GM21447 (cell line): Measurements from ENCODE around the gene CAV1.
"Not testable (repeated sequence)": the region's sequence is repeated elsewhere in the genome, so short reads cannot be mapped to it uniquely, and the experiment has no call there.

Experiments
- ATAC-seq: cut with Tn5 transposase; IDR thresholded peaks from one replicate; pipeline ENCODE4 v1.9.1; 2021; ENCODE audit not compliant: unreplicated experiment

The CAV1 gene

DNA sequence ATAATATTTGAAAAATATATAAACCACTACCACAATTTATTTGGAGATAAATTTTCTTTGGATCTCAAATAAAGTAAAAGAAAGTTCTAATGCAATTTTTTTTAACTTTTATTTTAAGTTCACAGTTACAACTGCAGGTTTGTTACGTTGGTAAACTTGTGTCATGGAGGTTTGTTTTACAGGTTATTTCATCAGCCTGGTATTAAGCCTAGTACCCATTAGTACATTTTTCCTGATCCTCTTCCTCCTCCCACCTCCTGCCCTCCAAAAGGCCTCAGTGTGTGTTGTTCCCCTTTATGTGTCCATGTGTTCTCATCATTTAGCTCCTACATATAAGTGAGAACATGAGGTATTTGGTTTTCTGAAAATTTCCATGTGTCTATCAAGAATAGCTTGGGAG lies 54.5 kb downstream of the CAV1 start:
- no peak for ATAC-seq

DNA sequence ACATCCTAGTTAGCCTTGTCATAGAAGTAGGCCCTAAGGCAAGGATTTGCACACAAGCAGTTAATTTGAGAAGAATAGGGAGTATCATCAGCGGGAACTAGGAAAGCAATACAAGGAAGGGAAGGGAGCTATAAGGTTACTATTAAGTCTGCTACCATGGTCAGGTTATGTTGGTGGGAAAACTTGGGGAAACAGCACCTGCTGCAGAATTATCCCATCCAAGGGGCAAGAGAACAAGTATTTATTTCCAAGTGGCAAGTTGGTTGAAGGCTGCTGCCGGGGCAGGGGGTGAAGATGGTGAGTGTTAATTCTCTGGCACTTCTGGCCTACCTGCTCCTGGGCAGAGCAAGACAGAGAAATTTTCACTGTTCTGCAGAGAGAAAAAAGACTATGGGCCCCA lies 55.0 kb downstream of the CAV1 start:
- no peak for ATAC-seq

DNA sequence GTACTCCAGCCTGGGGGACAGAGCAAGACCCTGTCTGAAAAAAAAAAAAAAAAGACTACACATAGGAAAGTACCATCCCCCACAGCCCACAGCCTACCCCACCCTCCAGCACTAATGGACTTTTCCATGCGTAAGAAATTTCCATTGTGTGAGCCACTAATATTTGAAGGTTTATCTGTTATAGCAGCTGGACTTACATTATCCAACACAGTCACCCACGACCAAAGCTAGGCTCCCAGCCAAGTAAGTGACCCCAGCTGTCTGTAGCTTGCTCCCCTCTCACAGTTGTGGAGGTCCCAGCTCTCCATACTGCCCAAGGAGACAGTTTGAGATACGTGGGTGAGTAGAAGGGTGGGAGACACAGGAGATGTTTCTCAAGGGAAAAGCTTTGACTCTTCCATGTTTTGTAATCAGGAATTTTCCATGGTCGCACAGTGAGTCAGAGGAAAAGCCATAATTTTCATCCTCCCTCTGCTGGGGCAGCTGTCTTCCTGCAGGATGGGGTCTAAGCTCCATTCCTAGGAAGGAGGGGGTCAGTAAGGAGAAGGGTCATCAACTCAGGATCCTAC lies 57.4 kb downstream of the CAV1 start:
- ATAC-seq: no peak

DNA sequence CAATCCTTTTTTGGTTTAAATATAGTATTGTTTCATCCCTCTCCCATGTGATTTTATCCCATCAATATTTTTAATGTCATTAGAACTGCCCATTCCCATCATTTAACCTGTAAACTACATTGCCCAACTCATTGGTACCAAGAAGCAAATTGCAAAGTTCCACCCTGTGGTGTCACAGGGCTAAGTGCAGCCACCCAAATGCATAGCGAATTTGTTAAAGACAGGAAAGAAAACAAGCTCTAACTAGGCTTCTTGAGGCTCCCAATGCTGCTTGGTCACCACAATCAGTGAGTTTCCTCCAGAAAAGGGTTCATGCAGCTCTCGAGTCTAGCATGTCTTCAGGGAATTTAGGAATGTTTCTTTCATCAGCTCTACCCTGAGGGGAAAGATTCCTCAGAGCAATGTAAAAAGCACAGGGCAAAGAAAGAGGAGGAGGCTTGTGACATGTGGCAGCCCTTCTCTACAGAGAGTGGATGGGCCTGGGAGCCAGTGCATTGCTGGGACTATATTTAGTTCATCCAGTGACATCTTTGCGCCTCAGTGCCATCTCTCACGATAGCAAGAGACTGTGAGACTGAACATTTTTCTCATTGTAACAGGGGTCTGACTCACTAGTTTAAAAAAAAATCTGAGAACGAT lies 58.1 kb downstream of the CAV1 start:
- peak; percentile 37 for ATAC-seq

DNA sequence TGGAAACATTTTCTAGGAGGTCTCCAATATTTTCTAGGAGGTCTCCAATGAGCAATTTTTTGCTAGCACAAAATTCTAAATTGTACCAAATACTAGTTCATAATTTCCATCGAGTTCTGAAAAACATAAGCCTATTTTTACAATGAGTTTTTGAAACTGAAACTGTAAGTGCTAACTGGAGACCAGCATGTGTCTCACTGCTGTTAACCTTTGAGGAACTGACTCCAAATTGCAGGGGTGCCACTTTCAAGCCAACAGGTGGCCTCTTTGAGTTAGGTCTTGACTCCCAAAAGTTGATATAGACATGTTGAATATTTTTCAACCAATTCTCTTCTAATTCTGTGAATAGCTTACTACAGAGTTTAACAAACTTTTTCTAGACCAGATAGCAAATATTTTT lies 58.8 kb downstream of the CAV1 start:
- ATAC-seq: peak; percentile 88

DNA sequence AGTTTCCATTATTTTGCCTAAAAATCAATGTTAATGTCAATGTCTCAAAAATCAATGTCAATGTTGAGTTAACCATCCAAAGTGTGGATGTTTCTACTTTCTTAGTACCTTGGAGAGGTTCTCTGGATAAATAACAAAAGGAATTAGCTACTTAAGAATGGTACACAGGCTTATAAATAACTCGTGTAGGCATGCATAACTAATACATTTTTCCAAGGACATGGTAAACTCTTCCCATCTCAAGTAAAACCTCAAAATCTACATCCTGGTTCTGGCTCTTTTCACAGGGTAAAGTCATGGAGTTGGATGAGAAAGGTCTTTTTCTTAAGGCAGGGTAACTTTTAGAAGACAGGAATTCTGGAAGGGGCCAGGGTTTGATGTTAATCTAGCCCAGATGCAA lies 59.9 kb downstream of the CAV1 start:
- no peak for ATAC-seq

DNA sequence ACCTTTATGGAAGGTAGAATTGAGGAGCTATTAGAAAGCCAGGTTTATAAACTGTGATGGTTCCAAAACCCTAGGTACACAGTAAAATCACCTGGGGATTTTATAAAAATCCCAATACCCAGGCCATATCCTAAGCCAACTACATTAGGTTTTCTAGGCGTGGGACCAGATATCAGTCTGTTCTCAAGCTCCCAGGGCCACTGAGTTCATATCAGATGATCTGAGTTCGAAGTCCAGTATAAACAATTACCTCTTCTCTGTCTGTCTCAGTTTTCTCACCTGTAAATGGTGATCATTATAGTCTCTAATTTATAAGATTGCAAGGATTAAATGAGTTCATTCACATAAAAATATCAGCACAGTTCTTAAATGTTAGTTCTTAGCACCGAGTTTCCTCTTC lies 60.6 kb downstream of the CAV1 start:
- no peak for ATAC-seq

DNA sequence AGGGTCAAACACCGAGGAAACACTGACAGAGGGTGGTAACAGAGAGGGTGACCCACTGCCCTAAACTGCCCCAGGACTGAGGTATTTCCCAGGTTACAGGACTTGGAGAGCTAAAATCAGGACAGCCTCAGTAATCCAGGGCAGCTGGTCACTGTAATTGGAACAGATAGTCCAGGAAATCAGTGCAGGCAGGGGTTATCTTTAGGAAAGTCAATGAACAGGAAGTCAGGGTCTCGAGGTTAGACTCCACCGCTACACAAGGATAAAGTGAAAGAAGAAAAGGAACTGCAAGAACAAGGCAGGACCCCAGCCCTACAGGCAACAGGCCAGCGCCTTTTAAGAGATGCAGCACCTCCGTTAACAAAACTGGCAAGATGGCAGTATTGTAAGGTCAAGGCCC lies 61.1 kb downstream of the CAV1 start:
- ATAC-seq: no peak

DNA sequence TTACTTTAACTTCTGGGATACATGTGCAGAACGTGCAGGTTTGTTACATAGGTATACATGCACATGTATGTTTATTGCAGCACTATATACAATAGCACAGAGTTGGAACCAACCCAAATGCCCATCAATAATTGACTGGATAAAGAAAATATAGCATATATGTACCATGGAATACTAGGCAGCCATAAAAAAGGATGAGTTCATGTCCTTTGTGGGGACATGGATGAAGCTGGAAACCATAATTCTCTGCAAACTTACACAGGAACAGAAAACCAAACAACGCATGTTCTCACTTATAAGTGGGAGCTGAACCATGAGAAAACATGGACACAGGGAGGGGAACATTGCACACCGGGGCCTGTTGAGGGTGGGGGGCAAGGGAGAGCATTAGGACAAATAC lies 62.4 kb downstream of the CAV1 start:
- not testable (repeated sequence) for ATAC-seq

DNA sequence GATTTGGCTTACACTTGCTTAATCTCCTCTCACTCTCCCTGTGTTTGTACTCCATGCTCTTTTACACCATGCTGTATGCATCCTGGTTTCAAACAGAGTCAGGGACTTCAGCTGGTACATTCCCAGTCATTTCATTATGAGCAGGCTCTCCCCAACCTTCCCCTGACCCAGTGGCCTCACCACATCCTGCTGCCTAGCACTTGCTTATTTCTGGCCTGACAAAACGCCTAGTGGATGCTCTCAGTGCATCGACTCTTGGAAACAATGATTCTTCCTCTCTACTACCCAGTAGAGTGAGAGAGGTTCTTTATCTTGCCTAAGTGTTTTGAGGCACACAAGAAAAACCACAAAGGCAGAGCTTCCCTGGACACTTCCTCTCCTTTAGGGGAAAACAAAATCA lies 63.4 kb downstream of the CAV1 start:
- peak; percentile 69 for ATAC-seq

DNA sequence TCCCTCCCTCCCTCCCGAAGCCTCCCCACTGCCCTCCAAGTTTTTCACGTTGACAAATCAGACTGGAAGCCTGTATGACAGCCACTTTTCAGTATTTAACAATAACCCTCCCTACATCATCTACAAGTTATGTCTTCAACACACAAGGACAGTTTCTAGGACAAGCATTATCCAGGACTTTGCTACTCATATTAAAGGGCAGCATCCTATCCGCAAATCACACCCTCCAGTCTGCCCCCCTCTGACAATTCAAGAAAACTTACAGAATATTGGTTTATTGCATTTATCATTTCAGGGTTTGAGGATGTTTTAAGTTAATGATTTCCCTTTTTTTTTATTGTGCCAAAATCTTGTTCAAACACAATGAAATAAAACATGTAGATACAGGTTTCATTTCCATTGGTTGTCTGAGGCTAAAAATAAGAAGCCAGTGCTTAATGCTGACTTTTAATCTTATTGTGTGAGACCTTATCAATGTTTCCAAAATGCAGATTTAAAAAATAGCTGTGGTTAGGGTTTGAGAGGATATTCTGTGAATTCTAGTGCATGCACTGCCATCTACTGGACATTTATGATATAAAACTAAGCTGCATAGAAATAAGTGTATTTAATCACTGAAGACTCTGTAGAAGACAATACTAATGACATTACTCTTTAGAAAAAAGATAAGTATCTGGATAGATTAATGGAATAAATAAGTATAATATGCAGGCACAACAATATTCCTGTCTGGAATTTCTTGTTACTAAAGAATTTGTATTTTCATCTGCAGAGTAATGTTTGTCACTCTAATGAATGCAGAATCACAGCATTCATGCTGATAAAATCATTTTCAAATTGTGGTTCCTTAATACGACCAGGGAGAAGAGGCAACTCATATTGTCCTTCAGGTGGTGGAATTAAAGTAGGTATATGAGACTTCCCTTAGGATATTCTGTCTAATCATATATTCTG lies 64.1 kb downstream of the CAV1 start:
- peak; percentile 32 for ATAC-seq

DNA sequence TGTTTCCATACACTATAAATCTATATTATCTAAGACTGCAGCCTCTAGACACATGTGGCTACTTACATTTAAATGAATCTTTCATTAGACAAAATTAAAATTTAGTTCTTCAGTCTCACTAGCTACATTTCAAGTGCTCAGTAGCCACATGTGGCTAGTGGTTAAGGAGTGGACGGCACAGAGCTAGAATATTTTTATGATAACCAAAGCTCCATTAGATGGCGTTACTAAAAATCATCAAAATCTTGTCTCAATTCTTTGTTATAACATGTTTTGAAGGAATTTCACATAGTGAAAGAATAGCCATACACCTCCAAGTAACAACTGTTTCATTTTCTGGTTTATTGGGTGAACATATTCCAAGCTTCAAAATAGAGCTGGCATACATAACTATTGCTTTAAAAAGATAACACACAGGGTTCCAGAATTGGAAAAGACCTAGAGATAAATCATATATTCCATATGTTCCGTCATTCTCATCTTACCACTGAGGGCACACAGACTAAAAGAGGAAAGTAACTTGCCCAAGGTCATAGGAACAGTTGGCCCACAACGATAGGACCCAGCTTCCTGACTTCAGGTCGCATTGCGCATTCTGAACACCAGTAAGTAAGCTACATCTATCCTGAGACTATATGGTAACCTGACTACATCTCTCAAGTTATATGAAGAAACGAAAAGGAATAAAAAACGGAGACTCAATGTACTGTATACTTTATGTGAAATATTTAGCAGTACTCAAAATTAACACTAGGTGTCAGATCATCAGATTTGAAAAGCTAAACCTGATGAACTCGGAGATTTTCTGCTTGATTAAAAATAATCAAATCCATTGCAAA lies 66.6 kb downstream of the CAV1 start:
- no peak for ATAC-seq

DNA sequence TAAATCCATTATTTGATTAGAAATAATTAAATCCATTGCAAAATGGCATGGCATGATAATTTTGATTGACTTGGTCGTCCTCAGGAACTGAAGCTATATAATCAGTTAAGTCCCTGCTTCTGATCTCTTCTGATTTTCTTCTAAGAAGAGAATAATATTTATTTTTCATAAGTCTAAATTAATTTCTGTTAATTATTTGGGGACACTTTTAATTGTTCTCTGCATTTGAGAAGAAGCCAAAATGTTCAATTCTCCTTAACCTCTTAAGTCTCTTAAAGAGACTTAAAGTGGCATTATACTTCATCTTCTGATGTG lies 67.2 kb downstream of the CAV1 start:
- no peak for ATAC-seq

DNA sequence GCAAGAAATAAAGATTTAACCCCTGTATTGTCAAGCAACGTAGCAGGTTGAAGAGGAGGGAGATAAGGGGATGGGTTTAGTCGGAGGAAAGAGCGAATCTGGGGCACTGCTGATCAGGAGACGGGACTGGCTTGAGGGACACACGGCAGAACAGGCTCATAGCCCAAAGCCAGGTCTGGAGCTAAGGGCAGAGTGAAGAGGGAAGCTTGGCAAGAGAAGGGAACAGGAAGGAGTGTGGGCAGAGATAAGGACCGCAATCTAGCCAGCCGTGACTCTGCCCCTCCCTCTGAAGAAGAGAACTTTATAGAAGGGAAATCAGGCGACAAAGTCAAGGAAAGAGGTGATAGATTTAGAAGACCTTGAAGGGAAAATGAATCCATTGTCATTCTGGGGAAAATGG lies 67.6 kb downstream of the CAV1 start:
- ATAC-seq: no peak

DNA sequence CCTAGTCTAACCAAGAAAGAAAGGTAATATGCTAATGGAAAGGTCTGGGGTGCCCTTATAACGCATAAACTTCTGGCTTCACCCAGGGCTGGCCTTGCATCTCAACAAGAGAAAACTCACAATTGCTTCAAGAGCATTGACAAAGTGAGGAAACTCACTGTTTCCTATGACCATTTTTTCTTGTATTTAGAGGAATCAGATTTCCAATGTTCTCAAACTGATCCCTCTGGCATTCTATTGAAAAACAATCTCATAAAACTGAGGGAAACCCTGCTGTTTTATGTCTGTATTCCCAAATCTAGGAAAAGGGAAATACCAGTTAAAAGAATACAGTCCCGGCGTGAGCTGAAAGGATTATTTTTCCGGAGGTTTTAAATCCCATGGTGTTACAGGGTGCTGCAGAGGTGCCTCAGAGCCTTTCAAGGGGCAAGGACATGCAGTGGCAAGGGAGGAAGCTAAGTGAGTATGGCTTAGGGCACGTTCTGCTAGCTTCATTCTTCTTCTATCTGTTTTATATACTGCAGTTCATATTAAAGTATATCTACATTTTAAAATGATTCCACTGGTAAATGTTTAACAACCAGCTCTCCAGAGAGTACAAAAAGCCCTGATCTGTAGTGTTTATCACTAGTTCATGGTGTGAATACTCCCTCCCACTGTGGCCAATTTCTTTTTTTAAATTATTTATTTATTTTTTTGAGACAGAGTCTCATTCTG lies 68.7 kb downstream of the CAV1 start:
- ATAC-seq: no peak

DNA sequence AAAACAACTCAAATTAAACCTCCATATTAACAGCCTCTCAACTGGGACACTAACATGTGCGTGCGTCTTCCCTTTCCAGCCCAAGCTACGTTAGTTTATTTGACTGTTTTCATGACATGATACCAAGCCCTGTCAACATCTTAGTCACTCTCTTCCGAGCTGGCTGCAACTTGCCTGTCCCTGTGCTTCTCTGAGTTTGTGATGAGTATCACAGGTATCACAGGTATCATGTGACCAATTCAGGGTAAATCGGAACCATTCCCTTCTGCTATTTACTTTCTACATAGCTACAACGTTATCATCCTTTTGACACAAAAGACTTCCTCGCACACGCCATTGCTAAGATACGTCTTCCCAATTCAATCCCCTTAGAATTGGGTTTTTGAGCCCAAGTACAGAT lies 70.2 kb downstream of the CAV1 start:
- ATAC-seq: no peak

DNA sequence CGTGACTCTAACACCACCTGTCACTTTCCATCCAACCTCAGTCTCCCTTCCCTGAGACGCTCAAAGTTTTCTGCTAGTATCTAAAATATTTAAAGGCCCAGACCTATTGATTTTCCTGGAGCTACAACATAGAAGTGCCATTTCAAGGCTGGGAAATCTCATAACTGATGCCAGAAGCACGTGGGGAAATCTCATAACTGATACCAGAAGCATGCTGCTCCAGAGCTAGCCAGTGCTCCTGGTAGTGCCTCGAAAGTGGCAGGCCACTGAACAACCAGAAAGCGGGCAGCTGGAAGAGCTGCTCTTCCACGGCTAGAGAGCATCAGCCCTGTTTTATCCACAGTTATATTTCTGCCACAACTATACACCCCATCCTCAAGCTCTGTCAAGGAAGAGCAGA lies 72.5 kb downstream of the CAV1 start:
- no peak for ATAC-seq

DNA sequence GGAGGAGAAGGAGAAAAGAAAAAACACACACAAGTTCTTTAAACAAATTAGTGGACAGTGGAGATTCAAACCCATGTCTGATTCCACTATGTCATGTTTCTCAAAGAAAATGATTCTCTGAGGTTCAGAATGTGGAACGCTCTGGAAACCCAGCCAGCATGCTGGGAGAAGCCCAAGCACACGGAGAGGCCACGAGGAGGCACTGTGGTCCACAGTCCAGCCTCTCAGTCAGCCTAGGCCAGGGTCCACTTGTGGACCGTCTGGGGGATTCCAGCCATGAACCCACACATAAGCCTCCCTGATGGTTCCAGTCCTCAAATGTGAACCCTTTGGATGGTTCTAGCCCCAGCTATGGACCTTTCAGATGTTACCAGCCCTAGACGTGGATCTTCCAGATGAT lies 73.4 kb downstream of the CAV1 start:
- ATAC-seq: no peak

DNA sequence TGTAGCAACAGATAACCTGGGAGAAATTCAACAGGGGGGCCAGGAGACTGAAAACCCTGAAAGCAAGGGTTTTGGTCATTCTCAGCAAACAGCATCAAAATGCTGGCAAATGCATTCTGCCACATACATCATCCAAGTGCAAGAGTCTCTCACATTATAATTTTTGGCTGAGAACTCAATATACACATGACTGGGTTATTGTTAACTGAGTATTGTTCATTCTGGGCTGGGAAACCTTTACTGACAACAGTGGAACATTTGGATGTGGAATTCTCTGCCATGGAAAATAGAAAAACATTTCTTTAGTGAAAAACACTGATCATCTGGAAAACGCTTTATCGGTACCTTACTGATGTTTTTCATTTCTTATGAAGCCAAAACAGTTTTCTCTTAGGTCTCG lies 74.0 kb downstream of the CAV1 start:
- ATAC-seq: no peak

DNA sequence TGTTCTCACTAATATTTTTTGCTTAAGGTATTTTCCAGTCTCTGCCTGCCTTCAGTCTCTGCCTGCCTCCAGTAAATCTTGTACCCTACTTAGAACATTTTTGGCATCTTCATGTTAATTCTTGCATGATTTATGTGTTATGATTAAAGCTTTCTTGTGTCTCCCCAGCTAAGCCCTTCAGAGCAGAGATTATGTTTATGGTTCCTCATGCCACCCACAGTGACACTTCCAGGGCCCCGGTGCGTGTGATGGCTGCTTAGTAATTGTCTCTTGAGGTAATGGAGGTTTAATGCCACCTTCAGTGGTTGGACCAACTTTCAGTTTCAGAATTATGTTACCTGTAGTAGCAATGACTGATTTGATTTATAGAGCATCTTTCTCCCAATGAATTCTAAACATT lies 76.6 kb downstream of the CAV1 start:
- ATAC-seq: no peak

DNA sequence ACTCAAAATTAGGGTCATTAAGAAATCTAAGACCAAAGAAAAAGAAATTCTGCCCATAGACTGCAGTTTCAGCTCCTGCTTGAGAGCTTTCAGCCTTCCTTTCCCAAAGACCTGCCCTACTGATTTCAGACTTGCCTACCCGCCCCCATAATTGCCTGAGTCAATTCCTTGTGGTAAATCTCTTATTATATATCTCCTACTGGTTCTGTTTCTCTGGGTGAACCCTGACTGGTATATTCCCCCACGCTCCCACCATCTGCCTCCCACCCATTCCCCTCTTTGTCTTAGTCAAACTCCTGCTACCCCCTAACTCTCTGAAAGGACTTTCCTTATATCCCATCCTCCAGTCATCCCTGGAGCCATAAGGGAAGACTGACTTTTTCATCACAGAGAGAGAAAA lies 82.5 kb downstream of the CAV1 start:
- no peak for ATAC-seq
